Endothelial cell of umbilical vein (primary cell): ENCODE measurements around the gene WWC1.

Source experiments
- CTCF ChIP-seq, 2 donors: IDR thresholded peaks; 1 replicate in 1 of 2; 2 replicates in 1 of 2; pipeline ENCODE4 v1.5.1; 2011; ENCODE audit warnings: low read length in 2 of 2, mild to moderate bottlenecking in 2 of 2, moderate library complexity in 2 of 2, control low read depth in 1 of 2, inconsistent platforms in 1 of 2, low read depth in 1 of 2; ENCODE audit not compliant: insufficient read depth in 1 of 2; ENCODE audit errors: extremely low read depth in 1 of 2
- EZH2 ChIP-seq: IDR thresholded peaks from 2 replicates; pipeline ENCODE4 v1.6.1; 2012; ENCODE audit warnings: borderline replicate concordance, low read depth, mild to moderate bottlenecking, moderate library complexity, low read length, inconsistent platforms; ENCODE audit not compliant: severe bottlenecking
- FOS ChIP-seq: IDR thresholded peaks from 2 replicates; pipeline ENCODE4 v1.6.1; 2011; ENCODE audit warnings: mild to moderate bottlenecking, low read length, moderate library complexity, borderline replicate concordance; ENCODE audit not compliant: insufficient read depth
- POLR2A ChIP-seq: IDR thresholded peaks from 2 replicates; pipeline ENCODE4 v1.6.1; 2012; ENCODE audit warnings: low read depth, mild to moderate bottlenecking, control low read depth, low read length
- POLR2AphosphoS5 ChIP-seq: IDR thresholded peaks from 2 replicates; pipeline ENCODE4 v1.6.1; 2012; ENCODE audit warnings: low read depth, mild to moderate bottlenecking, control low read depth, low read length, moderate library complexity; ENCODE audit not compliant: insufficient read depth
- TF ChIP-seq, protein P1 (sequence below): IDR thresholded peaks from 2 replicates; pipeline ENCODE4 v1.6.1; 2011; ENCODE audit not compliant: insufficient read depth, insufficient read length

DNA sequence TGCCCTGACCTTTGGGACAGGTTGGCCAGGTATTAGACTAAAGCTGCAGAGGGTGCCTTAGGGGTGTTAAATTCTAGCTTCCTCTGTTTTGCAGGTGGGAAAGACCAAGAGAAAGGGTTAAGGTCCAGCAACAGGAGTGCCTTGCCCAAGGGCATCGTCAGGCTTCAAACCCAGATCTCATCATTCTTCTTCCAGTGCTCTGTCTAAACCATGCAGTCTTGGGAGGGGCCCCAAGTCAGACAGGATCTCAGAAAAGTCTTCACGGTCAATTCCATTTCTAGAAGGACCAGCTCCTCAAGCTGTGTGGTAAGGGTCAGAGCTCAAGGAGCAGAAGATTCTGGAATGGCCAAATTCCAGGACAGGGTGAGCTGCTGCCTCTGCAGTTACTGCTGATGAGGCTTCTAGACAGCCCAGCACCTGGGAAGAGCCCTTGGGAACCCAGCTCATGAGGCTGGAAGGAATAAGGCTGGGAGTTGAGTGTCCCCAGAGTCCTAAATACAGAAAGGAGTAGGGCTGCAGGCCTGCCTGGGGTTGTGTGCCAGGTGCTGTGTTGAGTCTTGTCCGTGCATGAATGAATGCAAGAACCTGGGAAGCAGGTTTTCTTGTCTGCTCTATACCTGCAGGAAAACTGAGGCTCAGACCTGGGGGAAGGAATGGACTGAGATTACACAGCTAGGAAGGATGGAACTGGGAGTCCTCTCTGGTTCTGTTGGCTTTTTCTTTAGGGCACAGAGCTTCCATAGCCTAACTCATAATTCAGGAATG is 69.3 kb downstream of the WWC1 start:
- TF ChIP-seq CTCF (IDR thresholded peaks at IDR 0.05; ENCODE audit: extremely low read depth in 1 of 2, insufficient read depth in 1 of 2, low read depth in 1 of 2, low read length in 2 of 2) (no peak), POLR2AphosphoS5 (no peak), POLR2A (no peak), EZH2 (no peak), FOS (no peak)
- TF ChIP-seq, protein P1, sequence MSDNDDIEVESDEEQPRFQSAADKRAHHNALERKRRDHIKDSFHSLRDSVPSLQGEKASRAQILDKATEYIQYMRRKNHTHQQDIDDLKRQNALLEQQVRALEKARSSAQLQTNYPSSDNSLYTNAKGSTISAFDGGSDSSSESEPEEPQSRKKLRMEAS = no peak
